GM12891 (cell line): ENCODE measurements around the gene ZNF467.

Experiments used
- POLR2A ChIP-seq: IDR thresholded peaks from 2 replicates; pipeline ENCODE4 v1.6.1; 2011; ENCODE audit warnings: low read depth, low read length, control low read depth
- POLR2AphosphoS5 ChIP-seq: IDR thresholded peaks from 2 replicates; pipeline ENCODE4 v1.6.1; 2011; ENCODE audit warnings: low read depth, low read length, control low read depth
- POU2F2 ChIP-seq: IDR thresholded peaks from 2 replicates; pipeline ENCODE4 v1.6.1; 2011; ENCODE audit warnings: low read depth, mild to moderate bottlenecking, control low read depth, low read length, moderate library complexity
- TAF1 ChIP-seq: IDR thresholded peaks from 2 replicates; pipeline ENCODE4 v1.6.1; 2011; ENCODE audit warnings: low read depth, low read length, control low read depth

GRCh38 chr7:149819141-149819960, 46.0 kb upstream of the ZNF467 start:
- TF ChIP-seq POLR2AphosphoS5, result no peak
- no peak for TF ChIP-seq POLR2A
- TF ChIP-seq POU2F2, result no peak
- TF ChIP-seq TAF1, result no peak
